GM06990 (cell line): ENCODE data around the gene KRTAP5-11.
"Not testable (repeated sequence)": the region's sequence is repeated elsewhere in the genome, so short reads cannot be mapped to it uniquely, and the experiment has no call there.

Source experiments
- DNase-seq: peaks from one replicate; pipeline ENCODE4 v3.0.0-alpha.2; 2011; ENCODE audit not compliant: insufficient read length; ENCODE audit errors: extremely low read depth
- H3K27me3 ChIP-seq: replicated peaks from 2 replicates; pipeline ENCODE4 v1.6.0; 2011; ENCODE audit warnings: low read length; ENCODE audit not compliant: control insufficient read depth, insufficient read depth
- H3K36me3 ChIP-seq: 2 replicates; pipeline ENCODE4 v1.5.1; 2011; ENCODE audit warnings: low read length; ENCODE audit not compliant: control insufficient read depth, insufficient read depth
- H3K4me3 ChIP-seq: replicated peaks from 2 replicates; pipeline ENCODE4 v1.5.1; 2011; ENCODE audit warnings: low read depth, mild to moderate bottlenecking, control low read depth, low read length
- TF ChIP-seq, protein P1 (sequence below): IDR thresholded peaks from 2 replicates; pipeline ENCODE4 v1.5.1; 2011; ENCODE audit warnings: low read length, control low read depth, mild to moderate bottlenecking, inconsistent platforms; ENCODE audit not compliant: insufficient read depth, poor library complexity, severe bottlenecking

KRTAP5-11 gene

GRCh38 chr11:71606853-71607519 is 24.3 kb upstream of the KRTAP5-11 start:
- H3K4me3 ChIP-seq, H3K27me3 ChIP-seq: not testable (repeated sequence)

DNA sequence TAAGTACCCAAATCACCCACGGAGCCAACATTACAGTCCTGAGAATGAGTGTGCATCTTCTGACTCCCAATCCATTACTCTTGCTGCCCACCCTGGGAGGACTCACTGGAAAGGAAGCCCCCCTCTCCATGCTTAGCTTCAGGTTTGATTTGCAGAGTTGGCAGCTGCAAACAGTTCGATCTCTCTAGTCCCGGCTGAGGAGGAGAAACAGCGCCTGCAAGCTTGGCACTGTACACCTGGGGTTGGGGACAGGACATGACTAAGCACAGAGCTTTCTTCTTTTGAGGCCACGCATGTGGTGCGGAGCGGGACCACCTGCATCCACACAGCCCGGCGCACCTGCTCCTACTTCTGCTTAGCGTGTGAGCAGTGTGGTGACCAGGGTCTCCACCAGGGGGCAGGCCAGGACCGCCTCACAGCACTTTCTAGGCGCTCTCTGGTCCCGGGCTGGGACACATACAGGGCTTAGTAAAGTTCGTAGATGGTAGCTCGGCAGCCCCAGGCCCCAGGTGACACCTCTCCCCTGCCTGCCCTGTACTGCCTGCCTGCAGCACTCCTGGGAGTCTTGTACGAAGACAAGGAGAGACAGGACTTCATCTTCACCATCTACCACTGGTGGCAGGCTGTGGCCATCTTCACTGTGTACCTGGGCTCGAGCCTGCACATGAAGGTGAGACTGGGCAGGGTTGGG is 22.3 kb upstream of the KRTAP5-11 start:
- H3K4me3 ChIP-seq, H3K27me3 ChIP-seq, H3K36me3 ChIP-seq, DNase-seq: not testable (repeated sequence)
- TF ChIP-seq, protein P1, sequence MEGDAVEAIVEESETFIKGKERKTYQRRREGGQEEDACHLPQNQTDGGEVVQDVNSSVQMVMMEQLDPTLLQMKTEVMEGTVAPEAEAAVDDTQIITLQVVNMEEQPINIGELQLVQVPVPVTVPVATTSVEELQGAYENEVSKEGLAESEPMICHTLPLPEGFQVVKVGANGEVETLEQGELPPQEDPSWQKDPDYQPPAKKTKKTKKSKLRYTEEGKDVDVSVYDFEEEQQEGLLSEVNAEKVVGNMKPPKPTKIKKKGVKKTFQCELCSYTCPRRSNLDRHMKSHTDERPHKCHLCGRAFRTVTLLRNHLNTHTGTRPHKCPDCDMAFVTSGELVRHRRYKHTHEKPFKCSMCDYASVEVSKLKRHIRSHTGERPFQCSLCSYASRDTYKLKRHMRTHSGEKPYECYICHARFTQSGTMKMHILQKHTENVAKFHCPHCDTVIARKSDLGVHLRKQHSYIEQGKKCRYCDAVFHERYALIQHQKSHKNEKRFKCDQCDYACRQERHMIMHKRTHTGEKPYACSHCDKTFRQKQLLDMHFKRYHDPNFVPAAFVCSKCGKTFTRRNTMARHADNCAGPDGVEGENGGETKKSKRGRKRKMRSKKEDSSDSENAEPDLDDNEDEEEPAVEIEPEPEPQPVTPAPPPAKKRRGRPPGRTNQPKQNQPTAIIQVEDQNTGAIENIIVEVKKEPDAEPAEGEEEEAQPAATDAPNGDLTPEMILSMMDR = peak; percentile 32

More at GRCh38 chr11:71606853-71607519, 24.3 kb upstream of the KRTAP5-11 start:
- not testable (repeated sequence) for H3K36me3 ChIP-seq, DNase-seq

- DNase-seq, H3K36me3 ChIP-seq, H3K27me3 ChIP-seq, H3K4me3 ChIP-seq: not testable (repeated sequence)
These were observed 20.5 kb upstream of the KRTAP5-11 start for GRCh38 chr11:71603221-71603620.

DNA sequence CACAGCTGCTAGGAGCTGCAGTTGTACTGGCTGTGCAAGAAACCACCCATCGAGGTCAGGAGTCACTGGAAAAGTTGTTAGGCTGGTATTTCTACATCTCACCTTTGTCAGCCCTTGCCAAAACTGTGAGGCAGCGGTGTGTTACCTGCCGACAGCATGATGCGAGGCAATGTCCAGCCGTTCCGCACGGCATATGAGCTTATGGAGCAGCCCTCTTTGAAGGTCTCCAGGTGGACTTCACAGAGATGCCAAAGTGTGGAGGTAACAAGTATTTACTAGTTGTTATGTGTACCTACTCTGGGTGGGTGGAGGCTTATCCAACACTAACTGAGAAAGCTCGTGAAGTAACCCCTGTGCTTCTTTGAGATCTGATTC is 6.9 kb upstream of the KRTAP5-11 start:
- not testable (repeated sequence) for H3K4me3 ChIP-seq, DNase-seq, H3K36me3 ChIP-seq, H3K27me3 ChIP-seq

DNA sequence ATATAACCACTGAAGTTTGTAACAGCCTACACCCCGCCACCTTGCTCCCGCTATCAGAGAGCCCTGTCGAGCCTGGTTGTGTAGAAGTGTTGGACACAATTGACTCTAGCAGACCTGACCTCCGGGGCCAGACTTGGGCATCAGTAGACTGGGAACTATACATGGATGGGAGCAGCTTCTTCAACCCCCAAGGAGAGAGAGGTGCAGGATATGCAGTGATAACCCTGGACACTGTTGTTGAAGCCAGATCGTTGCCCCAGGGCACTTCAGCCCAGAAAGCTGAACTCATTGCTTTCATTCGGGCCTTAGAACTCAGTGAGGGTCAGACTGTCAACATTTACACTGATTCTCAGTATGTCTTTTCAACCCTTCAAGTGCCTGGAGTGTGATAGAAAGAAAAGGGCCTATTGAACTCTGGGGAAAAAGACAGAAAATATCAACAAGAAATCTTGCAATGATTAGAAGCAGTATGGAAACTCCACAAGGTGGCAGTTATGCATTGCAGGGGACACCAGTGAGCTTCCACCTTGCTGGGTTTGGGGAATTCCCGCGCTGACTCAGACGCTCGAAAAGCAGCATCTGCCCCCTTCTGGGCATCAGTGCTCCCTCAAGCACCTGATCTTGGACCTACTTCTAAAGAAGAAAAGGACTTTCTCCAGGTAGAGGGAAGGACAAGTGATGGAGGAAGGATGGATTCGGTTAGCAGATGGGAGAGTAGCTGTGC is 6.3 kb upstream of the KRTAP5-11 start:
- not testable (repeated sequence) for DNase-seq, H3K27me3 ChIP-seq, H3K4me3 ChIP-seq, H3K36me3 ChIP-seq
- TF ChIP-seq, protein P1 = peak; percentile 61

DNA sequence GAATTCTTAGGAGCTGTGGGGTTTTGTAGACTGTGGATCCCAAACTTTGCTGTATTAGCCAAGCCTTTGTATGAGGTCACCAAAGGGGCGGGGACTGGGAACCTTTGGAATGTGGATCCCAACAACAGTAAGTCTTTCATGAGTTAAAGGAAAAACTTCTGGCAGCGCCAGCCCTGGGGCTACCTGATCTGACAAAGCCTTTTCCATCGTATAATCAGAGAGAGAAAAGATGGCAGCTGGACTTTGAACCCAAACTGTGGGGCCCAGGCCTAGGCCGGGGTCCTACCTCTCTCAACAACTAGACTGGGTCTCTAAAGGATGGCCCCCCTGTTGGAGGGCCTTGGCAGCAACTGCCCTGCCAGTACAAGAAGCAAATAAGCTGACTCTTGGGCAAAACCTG is 5.6 kb upstream of the KRTAP5-11 start:
- H3K27me3 ChIP-seq, H3K36me3 ChIP-seq, H3K4me3 ChIP-seq, DNase-seq: not testable (repeated sequence)

- not testable (repeated sequence) for H3K36me3 ChIP-seq, DNase-seq, H3K27me3 ChIP-seq, H3K4me3 ChIP-seq
These were observed 3.0 kb upstream of the KRTAP5-11 start for GRCh38 chr11:71585673-71586072.

GRCh38 chr11:71582969-71583368 is 294 bp upstream of the KRTAP5-11 start:
- DNase-seq, H3K27me3 ChIP-seq, H3K4me3 ChIP-seq, H3K36me3 ChIP-seq: not testable (repeated sequence)
